SIG-M5 treated with dmso at 0.1 percent for 504 hours (cell line): ENCODE results near the gene NUDT21.
A peak's percentile ranks its signal among the peaks of the same experiment; 100 is the strongest.
"Not testable (repeated sequence)": the region's sequence is repeated elsewhere in the genome, so short reads cannot be mapped to it uniquely, and the experiment has no call there.

Experiments
- DNase-seq: peaks from one replicate; lab custom pipeline; 2025; ENCODE audit not compliant: unreplicated experiment; lab: John Stamatoyannopoulos, UW

NUDT21 gene

GRCh38 chr16:56450986-56451752 lies at the start of gene NUDT21, which contains the start of gene OGFOD1:
Gene NUDT21, minus strand, starts transcription at chr16:56451332. Its CDS starts 130 bp downstream, at chr16:56451202.
Gene OGFOD1, plus strand, starts transcription at chr16:56451554. Its CDS starts 59 bp downstream, at chr16:56451613.
- DNase-seq: peak; percentile 99

GRCh38 chr16:56493815-56494214 lies 42.7 kb upstream of the NUDT21 start:
- no peak for DNase-seq

GRCh38 chr16:56493126-56493525 lies 42.0 kb upstream of the NUDT21 start:
- DNase-seq: no peak

GRCh38 chr16:56491657-56492261 lies 40.6 kb upstream of the NUDT21 start:
- DNase-seq: no peak

GRCh38 chr16:56488868-56489267 lies 37.7 kb upstream of the NUDT21 start:
- DNase-seq: not testable (repeated sequence)

- DNase-seq: no peak
Observed at GRCh38 chr16:56488035-56488434, 36.9 kb upstream of the NUDT21 start.

GRCh38 chr16:56483394-56483793 lies 32.3 kb upstream of the NUDT21 start:
- DNase-seq: no peak

GRCh38 chr16:56482683-56483236 lies 31.6 kb upstream of the NUDT21 start:
- DNase-seq: no peak

GRCh38 chr16:56481468-56482122 lies 30.5 kb upstream of the NUDT21 start:
- no peak for DNase-seq

GRCh38 chr16:56480776-56481467 lies 29.8 kb upstream of the NUDT21 start:
- no peak for DNase-seq

GRCh38 chr16:56479469-56479868 lies 28.3 kb upstream of the NUDT21 start:
- DNase-seq: no peak

GRCh38 chr16:56478281-56479049 lies 27.3 kb upstream of the NUDT21 start:
- peak; percentile 57 for DNase-seq

GRCh38 chr16:56477096-56477878 lies 26.2 kb upstream of the NUDT21 start:
- DNase-seq: peak; percentile 33

- DNase-seq: no peak
Observed at GRCh38 chr16:56475201-56475600, 24.1 kb upstream of the NUDT21 start.

- no peak for DNase-seq
Observed at GRCh38 chr16:56470666-56471065, 19.5 kb upstream of the NUDT21 start.

GRCh38 chr16:56470232-56470631 lies 19.1 kb upstream of the NUDT21 start:
- DNase-seq: no peak

- no peak for DNase-seq
Observed at GRCh38 chr16:56469748-56470147, 18.6 kb upstream of the NUDT21 start.

- DNase-seq: no peak
Observed at GRCh38 chr16:56468800-56469199, 17.7 kb upstream of the NUDT21 start.

GRCh38 chr16:56466344-56466743 lies 15.2 kb upstream of the NUDT21 start:
- no peak for DNase-seq

- DNase-seq: no peak
Observed at GRCh38 chr16:56463153-56463552, 12.0 kb upstream of the NUDT21 start.
